HCT116 (cell line): ENCODE measurements around the gene SETD5. TPM values are rescaled to one million over a fixed set of nuclear protein-coding genes. Genes with fewer than 3 reads are reported as not detected.

Source experiments
- ATAC-seq: fragments of 200-7000 bp; cut with Tn5 transposase; 2 replicates; pipeline ENCODE4 v1.9.1; 2020; ENCODE audit warnings: mild to moderate bottlenecking, moderate library complexity
- BruUV-seq: library from RNA; stranded (reverse); fragments of 400-500 nt; replicated peaks from 2 replicates; lab custom pipeline; 2021; lab: Mats Ljungman, UMichigan
- CTCF ChIA-PET: fragments of 300-600 bp; sonication (Branson Sonifier 250); formaldehyde crosslinking; loops from one replicate; lab custom pipeline; 2021; ENCODE audit warnings: antibody characterized with exemption; lab: Charles Lee
- POLR2A ChIA-PET: fragments of 300-600, 350-600 bp; sonication (Branson Sonifier 250); formaldehyde crosslinking; loops from one replicate; lab custom pipeline; 2021; ENCODE audit warnings: antibody characterized with exemption; lab: Charles Lee
- RAD21 ChIA-PET, 2 experiments: fragments of 300-600 bp; sonication (Branson Sonifier 250); formaldehyde crosslinking; loops; one replicate each; lab custom pipeline; 2023; ENCODE audit warnings: low total read pairs in 2 of 2; ENCODE audit not compliant: uncharacterized antibody in 2 of 2, unreplicated experiment in 2 of 2, low non-redundant PET in 1 of 2; lab: Charles Lee
- DNase-seq: peaks from one replicate; pipeline ENCODE4 v3.0.0-alpha.2; 2010; ENCODE audit warnings: low read depth, low spot score
- H2AFZ ChIP-seq: fragments of 200-600 bp; shearing (Covaris generic), sonication (generic); 2 replicates; pipeline ENCODE4 v1.6.1; 2017; ENCODE audit warnings: low read depth, mixed run types, mixed read lengths, antibody characterized with exemption, low read length; ENCODE audit not compliant: poor library complexity, severe bottlenecking
- H3K27ac ChIP-seq: 2 replicates; pipeline ENCODE4 v1.5.1; 2012; ENCODE audit warnings: low read depth, low read length
- H3K27me3 ChIP-seq: fragments of 200-600 bp; sonication (generic); 2 replicates; pipeline ENCODE4 v1.6.1; 2016; ENCODE audit warnings: mixed run types, low read length, mixed read lengths; ENCODE audit not compliant: insufficient read depth
- H3K36me3 ChIP-seq, 2 experiments: fragments of 200-500 bp in 1 of 2; fragments of 200-600 bp in 1 of 2; sonication (Bioruptor generic) in 1 of 2; sonication (generic) in 1 of 2; 2 replicates each; pipeline versions ENCODE4 v1.5.1 to v1.6.1; 2014 to 2016; ENCODE audit warnings: low read length in 2 of 2, inconsistent platforms in 1 of 2, mixed read lengths in 1 of 2, mixed run types in 1 of 2; ENCODE audit not compliant: insufficient read depth in 2 of 2, control insufficient read depth in 1 of 2
- H3K4me1 ChIP-seq, 2 experiments: fragments of 200-600 bp in 1 of 2; sonication (generic) in 1 of 2; 2 replicates each; pipeline versions ENCODE4 v1.5.1 to v1.6.1; 2012 to 2017; ENCODE audit warnings: low read length in 2 of 2, inconsistent platforms in 1 of 2, mild to moderate bottlenecking in 1 of 2, mixed read lengths in 1 of 2, mixed run types in 1 of 2, moderate library complexity in 1 of 2; ENCODE audit not compliant: insufficient read depth in 2 of 2, control insufficient read depth in 1 of 2
- H3K4me2 ChIP-seq: fragments of 200-600 bp; sonication (generic); 2 replicates; pipeline ENCODE4 v1.6.1; 2017; ENCODE audit warnings: mixed run types, low read length, mixed read lengths
- H3K4me3 ChIP-seq, 2 experiments: fragments of 200-600 bp in 1 of 2; sonication (generic) in 1 of 2; replicated peaks in 1 of 2; 2 replicates each; pipeline ENCODE4 v1.5.1; 2011 to 2016; ENCODE audit warnings: low read length in 2 of 2, control low read depth in 1 of 2, low read depth in 1 of 2, mild to moderate bottlenecking in 1 of 2, mixed read lengths in 1 of 2, mixed run types in 1 of 2
- H3K79me2 ChIP-seq: fragments of 200-600 bp; sonication (generic); 2 replicates; pipeline ENCODE4 v1.6.1; 2017; ENCODE audit warnings: mild to moderate bottlenecking, mixed run types, low read length, moderate library complexity, mixed read lengths; ENCODE audit not compliant: insufficient read depth
- H3K9ac ChIP-seq: fragments of 200-600 bp; sonication (generic); 2 replicates; pipeline ENCODE4 v1.6.1; 2016; ENCODE audit warnings: low read length, mixed read lengths
- H3K9me2 ChIP-seq: fragments of 200-600 bp; sonication (generic), shearing (Covaris generic); 2 replicates; pipeline ENCODE4 v1.6.1; 2017; ENCODE audit warnings: mixed run types, mild to moderate bottlenecking, moderate library complexity; ENCODE audit not compliant: insufficient read depth
- H3K9me3 ChIP-seq, 2 experiments: fragments of 200-500 bp in 1 of 2; fragments of 200-600 bp in 1 of 2; sonication (Bioruptor generic) in 1 of 2; sonication (generic) in 1 of 2; 2 replicates each; pipeline ENCODE4 v1.6.1; 2014 to 2017; ENCODE audit warnings: low read length in 2 of 2, mixed read lengths in 2 of 2, inconsistent platforms in 1 of 2, low read depth in 1 of 2, mild to moderate bottlenecking in 1 of 2, mixed run types in 1 of 2, moderate library complexity in 1 of 2; ENCODE audit not compliant: control insufficient read depth in 1 of 2, insufficient read depth in 1 of 2
- H4K20me1 ChIP-seq: fragments of 200-600 bp; sonication (generic), shearing (Covaris generic); 2 replicates; pipeline ENCODE4 v1.6.1; 2017; ENCODE audit warnings: mixed run types, mild to moderate bottlenecking, moderate library complexity; ENCODE audit not compliant: insufficient read depth
- CTCF ChIP-seq, 3 experiments: fragments of 200-600 bp in 1 of 3; sonication (generic) in 1 of 3; IDR thresholded peaks in 2 of 3; conservative IDR thresholded peaks in 1 of 3; 2 replicates each; pipeline ENCODE4 v1.5.1; 2012 to 2017; ENCODE audit warnings: low read depth in 2 of 3, low read length in 2 of 3, antibody characterized with exemption in 1 of 3, borderline replicate concordance in 1 of 3, control low read depth in 1 of 3, mild to moderate bottlenecking in 1 of 3, mixed read lengths in 1 of 3, mixed run types in 1 of 3, moderate library complexity in 1 of 3; ENCODE audit not compliant: insufficient read depth in 1 of 3
- POLR2A ChIP-seq: IDR thresholded peaks from 2 replicates; pipeline ENCODE4 v1.7.0; 2011; ENCODE audit warnings: borderline replicate concordance; ENCODE audit not compliant: insufficient read depth, insufficient read length; ENCODE audit errors: extremely low read depth
- POLR2AphosphoS5 ChIP-seq: IDR thresholded peaks from 2 replicates; pipeline ENCODE4 v1.6.1; 2011; ENCODE audit warnings: mild to moderate bottlenecking, low read depth, low read length, moderate library complexity
- RAD21 ChIP-seq: IDR thresholded peaks from 2 replicates; pipeline ENCODE4 v1.6.1; 2012; ENCODE audit warnings: low read depth, mild to moderate bottlenecking
- SIN3A ChIP-seq: IDR thresholded peaks from 2 replicates; pipeline ENCODE4 v1.6.1; 2012; ENCODE audit warnings: low read depth
- SP1 ChIP-seq: IDR thresholded peaks from 2 replicates; pipeline ENCODE4 v1.6.1; 2012; ENCODE audit warnings: low read depth
- SRF ChIP-seq: IDR thresholded peaks from 2 replicates; pipeline ENCODE4 v1.6.1; 2012; ENCODE audit warnings: low read depth
- TCF7L2 ChIP-seq: IDR thresholded peaks from 2 replicates; pipeline ENCODE4 v1.7.0; 2011; ENCODE audit warnings: borderline replicate concordance, inconsistent platforms; ENCODE audit not compliant: insufficient read depth, insufficient read length; ENCODE audit errors: extremely low read depth
- ZFX ChIP-seq: fragments of 450-650 bp; IDR thresholded peaks from 2 replicates; pipeline ENCODE4 v1.6.1; 2017
- ZNF274 ChIP-seq: fragments of 200-500 bp; sonication (Bioruptor generic); IDR thresholded peaks from 2 replicates; pipeline ENCODE4 v1.6.1; 2014; ENCODE audit warnings: mild to moderate bottlenecking, low read depth, low read length, inconsistent platforms
- intact Hi-C: fragments of 100-400 bp; cut with micrococcal nuclease; formaldehyde crosslinking; loops from 2 replicates; pipeline ENCODE4 v1.10.0; 2022
- total RNA-seq: library from RNA; stranded (reverse); gene quantifications from one replicate; pipeline ENCODE4 v1.2.1, GENCODE V29; 2021; ENCODE audit not compliant: unreplicated experiment
- TF ChIP-seq, protein P1 (sequence below): IDR thresholded peaks from 2 replicates; pipeline ENCODE4 v1.6.1; 2012
- TF ChIP-seq, protein P2 (sequence below): IDR thresholded peaks from 2 replicates; pipeline ENCODE4 v1.6.1; 2012
- TF ChIP-seq, protein P3 (sequence below): IDR thresholded peaks from 2 replicates; pipeline ENCODE4 v1.6.1; 2012; ENCODE audit warnings: low read depth

Gene SETD5
- total RNA-seq, 1 experiment from 2014 or later: 141 TPM

DNA sequence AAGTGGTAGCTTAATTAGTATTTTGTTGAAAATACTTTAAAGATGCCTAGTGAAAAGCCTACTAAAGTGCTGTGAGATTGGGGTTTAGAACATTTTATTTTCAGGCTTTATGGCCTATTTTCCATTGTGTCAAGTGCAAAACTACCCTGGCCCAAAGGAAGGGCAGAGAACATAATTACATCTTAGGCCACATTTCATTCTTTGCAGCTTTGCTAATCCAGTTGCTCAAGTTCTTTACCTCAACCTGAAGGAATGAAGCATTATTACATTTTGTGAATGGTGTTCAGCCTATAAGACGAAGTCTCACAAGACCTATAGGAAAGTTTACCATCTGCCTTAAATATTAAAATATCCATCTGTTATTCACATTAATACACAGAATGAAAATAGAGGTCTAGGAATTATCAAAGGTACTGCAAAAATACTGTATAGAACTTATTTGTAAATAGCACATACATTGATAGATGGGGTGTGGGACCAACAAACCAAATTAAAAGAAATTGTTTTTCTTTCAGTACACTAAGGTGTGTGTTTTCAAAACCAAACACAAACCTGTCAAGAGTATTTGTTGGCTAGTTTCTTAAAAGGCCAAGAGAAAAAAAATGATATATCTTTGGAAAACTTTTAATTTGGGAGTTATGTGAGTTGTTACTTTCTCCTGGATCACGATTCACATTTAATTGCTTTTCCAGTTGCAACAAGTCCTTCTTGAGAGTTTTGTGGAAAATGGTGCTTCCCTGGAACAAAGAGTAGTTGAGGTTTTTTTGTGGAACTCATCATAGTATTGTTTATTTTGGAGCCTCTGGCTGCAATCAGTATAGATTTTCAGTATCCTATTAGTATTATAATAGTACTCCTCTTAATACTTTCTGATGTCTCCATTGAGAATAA, 12.0 kb upstream of the SETD5 start:
- H3K9me3 ChIP-seq: no peaks in the 10 kb centered on the region
- TF ChIP-seq SP1 (no peak), RAD21 (no peak), ZNF274 (no peak), CTCF (IDR thresholded peaks at IDR 0.05 in 2 of 3, conservative IDR thresholded peaks at IDR 0.05 in 1 of 3; ENCODE audit: borderline replicate concordance in 1 of 3, insufficient read depth in 1 of 3, low read depth in 2 of 3, low read length in 2 of 3) (no peak), TCF7L2 (no peak), SIN3A (no peak), POLR2AphosphoS5 (0 out of 2 replicates have a peak, but pooled peaks have one; percentile 27), POLR2A (no peak), SRF (0 out of 2 replicates have a peak, but pooled peaks have one; percentile 22), ZFX (no peak)
- TF ChIP-seq, protein P1, sequence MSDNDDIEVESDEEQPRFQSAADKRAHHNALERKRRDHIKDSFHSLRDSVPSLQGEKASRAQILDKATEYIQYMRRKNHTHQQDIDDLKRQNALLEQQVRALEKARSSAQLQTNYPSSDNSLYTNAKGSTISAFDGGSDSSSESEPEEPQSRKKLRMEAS: no peak
- TF ChIP-seq, protein P2, sequence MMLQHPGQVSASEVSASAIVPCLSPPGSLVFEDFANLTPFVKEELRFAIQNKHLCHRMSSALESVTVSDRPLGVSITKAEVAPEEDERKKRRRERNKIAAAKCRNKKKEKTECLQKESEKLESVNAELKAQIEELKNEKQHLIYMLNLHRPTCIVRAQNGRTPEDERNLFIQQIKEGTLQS: no peak
- TF ChIP-seq, protein P3, sequence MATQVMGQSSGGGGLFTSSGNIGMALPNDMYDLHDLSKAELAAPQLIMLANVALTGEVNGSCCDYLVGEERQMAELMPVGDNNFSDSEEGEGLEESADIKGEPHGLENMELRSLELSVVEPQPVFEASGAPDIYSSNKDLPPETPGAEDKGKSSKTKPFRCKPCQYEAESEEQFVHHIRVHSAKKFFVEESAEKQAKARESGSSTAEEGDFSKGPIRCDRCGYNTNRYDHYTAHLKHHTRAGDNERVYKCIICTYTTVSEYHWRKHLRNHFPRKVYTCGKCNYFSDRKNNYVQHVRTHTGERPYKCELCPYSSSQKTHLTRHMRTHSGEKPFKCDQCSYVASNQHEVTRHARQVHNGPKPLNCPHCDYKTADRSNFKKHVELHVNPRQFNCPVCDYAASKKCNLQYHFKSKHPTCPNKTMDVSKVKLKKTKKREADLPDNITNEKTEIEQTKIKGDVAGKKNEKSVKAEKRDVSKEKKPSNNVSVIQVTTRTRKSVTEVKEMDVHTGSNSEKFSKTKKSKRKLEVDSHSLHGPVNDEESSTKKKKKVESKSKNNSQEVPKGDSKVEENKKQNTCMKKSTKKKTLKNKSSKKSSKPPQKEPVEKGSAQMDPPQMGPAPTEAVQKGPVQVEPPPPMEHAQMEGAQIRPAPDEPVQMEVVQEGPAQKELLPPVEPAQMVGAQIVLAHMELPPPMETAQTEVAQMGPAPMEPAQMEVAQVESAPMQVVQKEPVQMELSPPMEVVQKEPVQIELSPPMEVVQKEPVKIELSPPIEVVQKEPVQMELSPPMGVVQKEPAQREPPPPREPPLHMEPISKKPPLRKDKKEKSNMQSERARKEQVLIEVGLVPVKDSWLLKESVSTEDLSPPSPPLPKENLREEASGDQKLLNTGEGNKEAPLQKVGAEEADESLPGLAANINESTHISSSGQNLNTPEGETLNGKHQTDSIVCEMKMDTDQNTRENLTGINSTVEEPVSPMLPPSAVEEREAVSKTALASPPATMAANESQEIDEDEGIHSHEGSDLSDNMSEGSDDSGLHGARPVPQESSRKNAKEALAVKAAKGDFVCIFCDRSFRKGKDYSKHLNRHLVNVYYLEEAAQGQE: no peak
- peaks cover 3% of the 10 kb centered on the region; the same call in 1 of the 2 replicates for H4K20me1 ChIP-seq
- DNase-seq (no peak), ATAC-seq (no peak)
- BruUV-seq: no TSS peak
- H3K9me2 ChIP-seq: no peaks in the 10 kb centered on the region
- ChIA-PET POLR2A (interaction anchor here (1.2 to 2.4 kb wide), 2 partner anchors 11 kb away, joined by 8 to 13 read pairs; partner anchors contain the start of gene SETD5), RAD21 (no interaction called here), CTCF (no interaction called here)
- H3K4me1 ChIP-seq: no peaks in the 10 kb centered on the region
- peaks cover 37 to 66% of the 10 kb centered on the region in 2 experiments for H3K36me3 ChIP-seq
- H2AFZ ChIP-seq: no peak overlapping the region
- intact Hi-C loops: loop anchor here (5.0 kb wide), 1 partner anchor 37 kb away; no protein-coding TSS in a partner anchor
- H3K9ac ChIP-seq: no peak overlapping the region
- H3K27ac ChIP-seq: no peak overlapping the region
- no peaks in the 10 kb centered on the region for H3K27me3 ChIP-seq
- peaks cover 53% of the 10 kb centered on the region for H3K79me2 ChIP-seq
- H3K4me2 ChIP-seq: no peak overlapping the region
- no peak overlapping the region for H3K4me3 ChIP-seq
